ENCODE measurements around the gene CTDP1.

GRCh38 chr18:79724299-79725080 lies 44.9 kb downstream of the CTDP1 start:
- TF ChIP-seq CTCF (conservative IDR thresholded peaks at IDR 0.05; ENCODE audit: low read depth, low read length) (no peak), EZH2 (IDR thresholded peaks at IDR 0.05; ENCODE audit: borderline replicate concordance, low read depth, low read length, poor library complexity, severe bottlenecking) (no peak)

Data from A673 (cell line).